Stomach smooth muscle (tissue), 2 donors: Measurements from ENCODE around the gene ZCCHC14.
A peak's percentile ranks its signal among the peaks of the same experiment; 100 is the strongest.

Experiments
- H3K27ac ChIP-seq: one replicate; pipeline ENCODE4 v1.7.0; 2013; ENCODE audit warnings: mild to moderate bottlenecking, low read length, inconsistent platforms
- H3K27me3 ChIP-seq, 2 donors: one replicate each; pipeline ENCODE4 v1.7.0; 2013; ENCODE audit warnings: low read length in 2 of 2; ENCODE audit not compliant: insufficient read depth in 2 of 2, control insufficient read depth in 1 of 2
- H3K36me3 ChIP-seq, 2 donors: one replicate each; pipeline ENCODE4 v1.7.0; 2013; ENCODE audit warnings: low read length in 2 of 2; ENCODE audit not compliant: control insufficient read depth in 2 of 2, insufficient read depth in 2 of 2
- H3K4me1 ChIP-seq: one replicate; pipeline ENCODE4 v1.7.0; 2013; ENCODE audit warnings: low read length; ENCODE audit not compliant: control insufficient read depth, insufficient read depth
- H3K4me3 ChIP-seq, 2 donors: one replicate each; pipeline ENCODE4 v1.7.0; 2013; ENCODE audit warnings: low read length in 2 of 2
- H3K9ac ChIP-seq, 2 donors: one replicate each; pipeline ENCODE4 v1.7.0; 2013; ENCODE audit warnings: low read length in 2 of 2, mild to moderate bottlenecking in 1 of 2
- H3K9me3 ChIP-seq, 2 donors: one replicate each; pipeline ENCODE4 v1.7.0; 2013; ENCODE audit warnings: low read length in 2 of 2; ENCODE audit not compliant: control insufficient read depth in 2 of 2
- donor health status: healthy.
- donor health status: Pancreatic carcinoma.

The ZCCHC14 gene

DNA sequence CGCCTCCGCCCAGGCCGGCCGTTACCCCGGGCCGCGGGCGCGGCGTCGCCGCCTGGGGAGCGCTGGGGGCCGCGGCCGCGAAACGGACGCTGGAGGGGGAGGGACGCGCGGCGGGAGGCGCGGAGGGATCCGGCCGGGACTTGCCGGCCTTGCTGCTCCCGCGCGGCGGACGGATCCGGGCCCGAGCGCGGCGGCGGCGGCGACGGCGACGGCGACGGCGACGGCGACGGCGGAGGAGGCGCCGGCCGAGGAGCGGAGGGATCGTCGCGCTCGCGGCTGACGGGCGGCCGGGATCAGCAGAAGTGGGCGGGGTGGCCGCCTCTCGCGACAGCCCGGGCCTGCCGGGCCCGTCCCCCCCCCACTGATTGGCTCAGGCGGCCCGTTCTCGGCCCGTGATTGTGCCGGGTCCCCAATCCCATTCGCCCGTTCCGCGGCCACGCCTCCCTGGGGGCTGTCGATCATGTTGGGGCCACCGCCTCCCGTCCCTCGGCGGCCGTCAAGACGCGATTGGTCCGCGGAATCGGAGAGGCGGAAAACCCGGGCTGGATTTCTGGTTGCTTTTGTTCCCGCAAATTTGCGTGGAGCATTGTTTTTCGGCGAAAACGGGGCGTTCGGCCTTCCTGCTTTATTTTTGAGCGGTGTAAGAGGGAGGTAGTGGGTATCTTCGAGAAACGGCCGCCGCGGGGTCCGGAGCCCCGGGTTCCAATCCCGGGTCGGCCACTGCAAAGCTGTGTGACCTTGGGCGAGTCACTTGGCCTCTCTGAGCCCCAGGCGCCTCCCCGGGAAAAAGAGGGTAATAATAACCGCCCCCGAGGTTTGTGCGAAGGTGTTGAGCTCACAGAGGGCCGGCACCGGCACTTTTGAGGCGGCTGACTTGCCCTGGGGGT, at the start of gene ZCCHC14:
TSS of gene ZCCHC14 (minus strand) at position 304 of the 887 bp plus-strand sequence. CDS start 786 bp downstream, outside the sequence.
- Histone ChIP-seq H3K27ac (no peak within 1 kb of the TSS), H3K4me1 (peaks cover 30% of the 10 kb centered on the region), H3K27me3 (no peaks in the 10 kb centered on the region), H3K36me3 (no peaks in the 10 kb centered on the region), H3K4me3 (peak within 1 kb of the TSS; percentile 68 to 77), H3K9ac (peak within 1 kb of the TSS in 1 of 2 donors; percentile 48), H3K9me3 (no peaks in the 10 kb centered on the region)

DNA sequence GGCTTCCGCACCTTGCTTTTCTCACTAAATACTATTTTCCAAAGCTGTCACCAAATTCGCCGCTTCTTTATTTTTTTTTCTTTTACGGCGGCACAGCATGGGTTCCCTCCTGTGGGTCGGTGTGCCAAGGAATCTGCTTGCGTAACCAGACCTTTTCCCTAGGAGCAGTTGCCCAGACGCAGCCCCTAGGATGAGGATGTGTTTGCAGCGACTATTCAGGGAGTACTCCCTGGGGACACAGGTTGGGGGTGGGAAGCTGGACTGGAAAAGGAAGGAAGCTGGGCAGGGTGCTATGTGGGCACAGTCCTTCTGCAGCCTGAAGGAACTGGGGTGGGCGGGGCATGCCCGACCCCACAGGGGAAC, 49.0 kb upstream of the ZCCHC14 start:
- Histone ChIP-seq H3K9ac (peak overlapping the region; percentile 29 to 52), H3K9me3 (peaks cover 0 to 8% of the 10 kb centered on the region in 2 donors), H3K4me3 (peak overlapping the region; percentile 54 to 67), H3K4me1 (peaks cover 26% of the 10 kb centered on the region), H3K36me3 (no peaks in the 10 kb centered on the region), H3K27ac (peak overlapping the region; percentile 55), H3K27me3 (peaks cover 3% of the 10 kb centered on the region in 2 donors)

- peak overlapping the region; percentile 55 to 58 for H3K9ac ChIP-seq
- H3K36me3 ChIP-seq = no peaks in the 10 kb centered on the region
- peaks cover 3% of the 10 kb centered on the region in 2 donors for H3K27me3 ChIP-seq
- peaks cover 0 to 8% of the 10 kb centered on the region in 2 donors for H3K9me3 ChIP-seq
- peaks cover 26% of the 10 kb centered on the region for H3K4me1 ChIP-seq
- H3K4me3 ChIP-seq = peak overlapping the region; percentile 54 to 67
- H3K27ac ChIP-seq = peak overlapping the region; percentile 55
Observed at GRCh38 chr16:87541147-87541871, 48.5 kb upstream of the ZCCHC14 start.

DNA sequence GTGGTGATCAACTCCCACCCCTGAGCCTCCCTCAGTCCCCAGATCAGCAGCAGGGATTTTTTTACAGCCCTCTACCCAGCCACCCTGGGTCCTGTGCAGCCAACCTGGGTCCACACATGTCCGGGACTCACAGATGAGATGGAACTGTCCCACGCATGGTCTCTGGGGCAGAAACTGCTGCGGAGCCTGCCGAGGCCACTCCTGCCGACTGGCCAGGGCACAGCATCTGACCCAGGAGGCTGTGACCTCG, 48.0 kb upstream of the ZCCHC14 start:
- Histone ChIP-seq H3K9ac (peak overlapping the region in 1 of 2 donors; percentile 58), H3K36me3 (no peaks in the 10 kb centered on the region), H3K27ac (peak overlapping the region; percentile 55), H3K4me1 (peaks cover 26% of the 10 kb centered on the region), H3K27me3 (peaks cover 3% of the 10 kb centered on the region in 2 donors), H3K4me3 (peak overlapping the region; percentile 54 to 67), H3K9me3 (peaks cover 0 to 3% of the 10 kb centered on the region in 2 donors)

- H3K27me3 ChIP-seq = peaks cover 3% of the 10 kb centered on the region in 2 donors
- H3K27ac ChIP-seq = peak overlapping the region; percentile 55
- peaks cover 26% of the 10 kb centered on the region for H3K4me1 ChIP-seq
- no peak overlapping the region for H3K9ac ChIP-seq
- no peaks in the 10 kb centered on the region for H3K9me3 ChIP-seq
- peak overlapping the region; percentile 54 to 67 for H3K4me3 ChIP-seq
- H3K36me3 ChIP-seq = no peaks in the 10 kb centered on the region
Observed at GRCh38 chr16:87540072-87540896, 47.5 kb upstream of the ZCCHC14 start.

GRCh38 chr16:87539113-87539512, 46.3 kb upstream of the ZCCHC14 start:
- Histone ChIP-seq H3K9ac (no peak overlapping the region), H3K27ac (no peak overlapping the region)

DNA sequence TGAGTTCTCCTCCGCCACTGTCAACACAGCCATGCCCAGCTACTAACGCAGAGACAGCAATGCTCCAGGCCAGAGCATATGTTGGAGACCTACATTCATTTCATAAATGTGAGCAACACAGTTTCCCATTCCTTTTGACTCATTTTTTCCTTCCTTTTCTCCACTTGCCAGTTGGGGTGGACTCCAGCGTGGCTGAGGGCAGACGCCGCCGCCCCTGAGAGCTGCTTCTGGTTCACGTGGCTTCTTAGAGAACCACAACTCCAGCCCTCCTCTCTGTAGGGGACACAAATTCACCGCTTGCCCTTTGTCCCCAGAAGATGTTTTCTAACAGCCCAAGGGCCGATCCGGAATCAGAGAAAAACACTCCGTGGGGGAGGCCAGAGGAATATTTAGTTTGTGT, 45.8 kb upstream of the ZCCHC14 start:
- Histone ChIP-seq H3K4me3 (no peak overlapping the region), H3K27me3 (peaks cover 3% of the 10 kb centered on the region in 2 donors), H3K27ac (no peak overlapping the region), H3K9ac (no peak overlapping the region), H3K36me3 (no peaks in the 10 kb centered on the region), H3K4me1 (peaks cover 23% of the 10 kb centered on the region), H3K9me3 (peaks cover 0 to under 1% of the 10 kb centered on the region in 2 donors)

More at GRCh38 chr16:87539113-87539512, 46.3 kb upstream of the ZCCHC14 start:
- Histone ChIP-seq H3K36me3 (no peaks in the 10 kb centered on the region), H3K9me3 (no peaks in the 10 kb centered on the region), H3K27me3 (peaks cover 3% of the 10 kb centered on the region in 2 donors), H3K4me3 (no peak overlapping the region), H3K4me1 (peaks cover 26% of the 10 kb centered on the region)

GRCh38 chr16:87538160-87538559, 45.3 kb upstream of the ZCCHC14 start:
- Histone ChIP-seq H3K4me3 (no peak overlapping the region), H3K27ac (no peak overlapping the region), H3K9ac (no peak overlapping the region), H3K36me3 (no peaks in the 10 kb centered on the region), H3K27me3 (peaks cover 3 to 4% of the 10 kb centered on the region in 2 donors), H3K4me1 (peaks cover 23% of the 10 kb centered on the region), H3K9me3 (peaks cover 2 to 5% of the 10 kb centered on the region in 2 donors)

GRCh38 chr16:87536795-87537142, 43.9 kb upstream of the ZCCHC14 start:
- no peak overlapping the region for H3K27ac ChIP-seq
- no peaks in the 10 kb centered on the region for H3K36me3 ChIP-seq
- no peak overlapping the region for H3K9ac ChIP-seq
- H3K9me3 ChIP-seq = peaks cover 7 to 10% of the 10 kb centered on the region in 2 donors
- H3K4me3 ChIP-seq = no peak overlapping the region
- peaks cover 3 to 5% of the 10 kb centered on the region in 2 donors for H3K27me3 ChIP-seq
- peaks cover 18% of the 10 kb centered on the region for H3K4me1 ChIP-seq
